Measurements from ENCODE around the gene EML3.
"Not testable (repeated sequence)": the region's sequence is repeated elsewhere in the genome, so short reads cannot be mapped to it uniquely, and the experiment has no call there.

EML3 gene

GRCh38 chr11:62569611-62570010 is 43.0 kb downstream of the EML3 start:
- DNase-seq, result no peak

- no peak for DNase-seq
Measured at GRCh38 chr11:62567018-62567633, 45.4 kb downstream of the EML3 start.

- no peak for DNase-seq
Measured at GRCh38 chr11:62566247-62566646, 46.3 kb downstream of the EML3 start.

GRCh38 chr11:62565100-62565802 is 47.3 kb downstream of the EML3 start:
- no peak for DNase-seq

- not testable (repeated sequence) for DNase-seq
Measured at GRCh38 chr11:62561677-62562230, 50.8 kb downstream of the EML3 start.

- peak; percentile 77 to 81 for DNase-seq
Measured at GRCh38 chr11:62560566-62561103, 51.9 kb downstream of the EML3 start.

- DNase-seq, result not testable (repeated sequence)
Measured at GRCh38 chr11:62559626-62560025, 52.9 kb downstream of the EML3 start.

- DNase-seq, result no peak
Measured at GRCh38 chr11:62559204-62559603, 53.4 kb downstream of the EML3 start.

GRCh38 chr11:62558669-62559068 is 53.9 kb downstream of the EML3 start:
- DNase-seq, result no peak

- DNase-seq, result no peak
Measured at GRCh38 chr11:62556875-62557631, 55.5 kb downstream of the EML3 start.

- DNase-seq, result peak; percentile 88 to 89
Measured at GRCh38 chr11:62556108-62556874, 56.3 kb downstream of the EML3 start.

- DNase-seq, result peak; percentile 69 to 74
Measured at GRCh38 chr11:62555464-62556107, 57.0 kb downstream of the EML3 start.

GRCh38 chr11:62554387-62555167 is 58.0 kb downstream of the EML3 start:
- DNase-seq, result no peak

- DNase-seq, result no peak
Measured at GRCh38 chr11:62553839-62554361, 58.7 kb downstream of the EML3 start.

GRCh38 chr11:62553080-62553838 is 59.3 kb downstream of the EML3 start:
- peak; percentile 53 to 57 for DNase-seq

- no peak for DNase-seq
Measured at GRCh38 chr11:62552485-62553079, 60.0 kb downstream of the EML3 start.

Data from activated T-cell treated with anti-CD3 and anti-CD28 coated beads, Interleukin-2, amount 50 U/mL, for 48 hours (primary cell).